ENCODE results near the gene CLMN.

CLMN gene

DNA sequence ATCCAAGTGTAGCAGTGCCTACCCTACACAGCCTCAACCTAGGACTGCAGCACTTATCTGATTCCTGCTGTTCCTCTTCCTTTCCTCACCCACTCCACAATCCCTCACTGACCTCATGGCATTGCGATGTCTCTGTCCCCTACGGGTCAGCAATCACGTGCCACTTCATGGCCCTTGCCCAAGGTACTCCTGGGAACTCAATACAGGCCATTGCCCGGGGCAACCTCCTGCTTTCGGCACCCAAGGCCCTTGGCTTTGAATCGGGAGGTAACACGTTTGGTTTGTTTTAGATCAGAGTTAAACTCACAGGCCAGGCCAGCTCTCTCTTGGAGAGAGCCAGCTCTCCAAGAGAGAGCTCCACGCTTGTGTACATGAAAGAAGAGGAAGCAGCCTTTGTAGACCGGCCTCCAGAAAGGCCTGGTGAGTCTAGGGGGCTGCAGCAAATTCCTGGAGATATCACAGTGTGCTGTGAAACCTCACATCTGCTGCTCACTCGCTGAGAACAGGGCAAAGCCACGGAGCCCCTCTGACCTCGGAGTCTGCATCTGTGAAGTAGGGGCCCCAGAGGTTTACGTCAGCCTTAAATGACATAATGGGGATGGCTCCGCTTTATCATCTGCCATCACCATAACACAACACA is 12.2 kb downstream of the CLMN start:
- peak in 2 of 10 donors; percentile 53 to 89 for DNase-seq
- intact Hi-C loops (cut with DNase I), result loop anchor here (10.0 kb wide), 1 partner anchor 193 kb away; no protein-coding TSS in a partner anchor

DNA sequence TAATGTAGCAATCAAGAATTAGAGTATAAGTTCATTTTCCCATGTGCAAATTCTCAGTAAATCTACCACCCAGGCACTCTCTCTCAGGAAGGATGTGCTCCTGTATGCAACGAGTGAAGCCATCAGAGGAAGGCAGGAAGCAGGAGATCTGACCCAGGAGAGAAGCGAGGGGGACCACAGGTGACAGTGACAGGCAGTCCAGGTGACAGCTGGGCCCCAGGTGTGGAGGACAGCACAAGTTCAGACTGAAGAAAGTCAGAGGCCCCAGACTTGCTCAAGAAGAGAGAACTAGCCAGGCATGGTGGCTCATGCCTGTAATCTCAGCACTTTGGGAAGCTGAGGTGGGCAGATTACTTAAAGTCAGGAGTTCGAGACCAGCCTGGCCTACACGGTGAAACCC is 13.8 kb downstream of the CLMN start:
- intact Hi-C loops (cut with DNase I), result loop anchor here (10.0 kb wide), 1 partner anchor 191 kb away; no protein-coding TSS in a partner anchor
- no peak for DNase-seq

DNA sequence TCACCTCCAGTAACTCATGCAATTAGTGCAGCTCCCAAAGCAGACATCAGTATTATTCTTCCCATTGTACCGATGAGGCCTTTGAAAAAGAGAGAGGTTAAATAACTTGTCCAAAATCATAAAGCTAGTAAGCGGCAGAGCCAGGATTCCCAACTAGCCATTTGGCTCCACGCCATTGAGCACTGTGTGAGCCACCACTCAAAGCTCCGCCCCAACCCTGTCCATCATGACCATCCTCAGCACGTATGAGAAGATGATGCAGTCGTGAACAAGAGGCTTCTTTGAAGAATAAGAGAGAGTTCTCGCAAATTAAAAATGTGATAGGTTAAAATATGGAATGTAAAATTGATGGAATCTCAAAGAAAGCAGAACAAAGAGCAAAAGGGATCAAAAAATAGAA is 14.6 kb downstream of the CLMN start:
- DNase-seq, result peak in 2 of 10 donors; percentile 76 to 93
- intact Hi-C loops (cut with DNase I), result loop anchor here (10.0 kb wide), 1 partner anchor 190 kb away; no protein-coding TSS in a partner anchor

DNA sequence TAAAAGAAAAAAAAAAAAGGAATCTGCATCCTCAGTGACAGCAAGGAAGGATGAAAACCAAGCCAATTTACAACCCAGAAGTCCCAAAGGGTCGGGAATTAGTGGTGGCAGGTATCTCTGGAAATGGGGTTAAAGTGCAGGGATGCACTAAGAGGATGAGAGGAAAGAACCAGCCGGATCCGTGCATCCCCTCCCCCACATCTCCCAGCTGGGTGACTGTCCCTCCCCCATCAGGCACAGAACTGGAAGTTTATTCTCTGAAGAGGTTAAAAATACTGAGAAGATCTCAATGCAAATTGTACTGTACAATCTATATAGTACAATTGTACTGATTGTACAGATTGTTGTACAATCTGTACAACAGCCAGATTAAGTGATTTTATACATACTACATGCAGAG is 15.4 kb downstream of the CLMN start:
- intact Hi-C loops (cut with DNase I), result loop anchor here (10.0 kb wide), 1 partner anchor 190 kb away; no protein-coding TSS in a partner anchor
- no peak for DNase-seq

DNA sequence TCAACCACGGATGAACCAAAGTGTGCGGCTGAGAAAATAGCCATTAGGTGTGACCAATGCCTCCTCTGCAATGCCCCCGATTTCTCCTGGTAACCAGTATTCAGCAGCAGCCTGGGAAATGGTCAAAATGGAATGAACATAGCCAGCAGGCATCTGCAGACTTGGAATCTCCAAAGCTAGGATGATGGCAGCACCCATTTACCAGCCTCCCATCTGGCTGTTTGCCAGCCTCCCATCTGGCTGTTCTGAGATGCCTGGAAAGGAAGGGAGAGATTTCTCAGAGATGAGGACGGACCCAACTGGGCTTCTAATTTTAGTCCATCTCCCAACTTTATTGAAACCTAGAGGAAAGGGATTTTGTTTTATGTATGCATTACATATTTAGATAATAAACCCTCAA is 16.2 kb downstream of the CLMN start:
- intact Hi-C loops (cut with DNase I), result loop anchor here (10.0 kb wide), 1 partner anchor 189 kb away; no protein-coding TSS in a partner anchor
- peak in 9 of 10 donors; percentile 51 to 96 (median 70) for DNase-seq

DNA sequence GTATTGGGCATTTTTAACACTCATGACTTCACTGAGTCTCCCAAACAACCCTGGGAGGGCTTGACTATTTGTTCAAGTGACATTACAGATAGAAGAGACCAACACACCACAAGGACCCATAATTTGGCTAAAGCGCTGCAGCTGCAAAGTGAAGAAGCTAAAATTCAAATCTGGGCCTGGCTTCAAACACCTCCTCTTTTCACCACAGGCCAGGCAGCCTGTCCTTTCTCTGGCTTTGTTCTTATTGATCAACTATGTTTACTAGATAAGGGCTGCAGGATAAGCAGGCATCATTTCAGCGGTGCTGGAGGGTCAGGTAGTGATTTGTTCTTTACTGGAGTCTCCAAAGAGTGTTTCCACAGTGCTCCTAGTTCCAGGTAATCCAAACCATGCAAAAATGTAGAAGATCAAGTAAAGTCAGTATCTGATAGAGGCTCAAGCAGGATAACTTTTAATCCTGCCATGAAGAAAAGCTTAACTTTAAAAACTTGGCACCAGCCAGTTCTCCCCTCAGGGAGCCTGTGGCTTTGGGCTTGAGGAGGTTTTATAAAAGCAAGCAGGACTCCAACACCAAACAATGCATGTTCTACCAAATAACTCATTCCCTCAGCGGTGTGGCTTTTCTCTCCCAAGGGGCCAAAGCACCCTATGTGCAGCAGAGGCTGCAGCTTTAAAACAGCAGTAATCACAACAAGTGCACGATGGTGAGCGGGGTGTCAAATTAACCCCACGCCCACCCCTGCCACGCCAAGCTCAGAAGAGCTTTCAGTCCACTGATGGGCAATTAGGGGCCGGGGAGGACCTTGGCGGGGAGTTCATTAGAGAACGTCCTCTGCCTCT is 16.8 kb downstream of the CLMN start:
- intact Hi-C loops (cut with DNase I), result loop anchor here (10.0 kb wide), 1 partner anchor 188 kb away; no protein-coding TSS in a partner anchor
- no peak for DNase-seq

DNA sequence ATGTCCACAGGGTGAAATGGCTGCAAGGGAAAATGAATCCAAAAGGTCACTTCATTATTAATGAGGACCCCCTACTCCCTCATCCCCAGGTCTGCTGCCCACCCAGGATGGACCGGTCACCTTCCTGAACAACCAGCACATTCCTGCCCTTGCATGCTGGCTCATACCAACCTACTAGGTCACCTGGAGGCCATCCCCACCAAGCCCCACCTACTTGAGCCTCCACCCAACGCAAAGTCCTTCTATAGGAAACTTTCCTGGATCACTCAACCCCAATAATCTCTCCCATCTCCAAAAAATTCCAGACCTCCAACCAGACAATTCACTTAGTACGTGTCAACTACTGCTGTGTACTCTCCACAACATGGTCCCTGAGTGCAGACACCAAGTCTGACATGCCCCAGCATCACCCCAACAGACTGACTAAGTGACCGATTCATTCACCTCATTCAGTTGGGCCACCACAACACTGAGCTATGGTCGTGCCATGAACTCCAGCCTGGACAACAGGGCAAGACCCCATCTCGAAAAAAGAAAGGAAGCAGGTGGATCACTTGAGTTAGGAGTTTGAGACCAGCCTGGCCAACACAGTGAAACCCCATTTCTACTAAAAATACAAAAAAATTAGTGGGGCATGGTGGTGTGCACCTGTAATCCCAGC is 18.1 kb downstream of the CLMN start:
- DNase-seq, result no peak
- intact Hi-C loops (cut with DNase I), result loop anchor here (10.0 kb wide), 1 partner anchor 187 kb away; no protein-coding TSS in a partner anchor

DNA sequence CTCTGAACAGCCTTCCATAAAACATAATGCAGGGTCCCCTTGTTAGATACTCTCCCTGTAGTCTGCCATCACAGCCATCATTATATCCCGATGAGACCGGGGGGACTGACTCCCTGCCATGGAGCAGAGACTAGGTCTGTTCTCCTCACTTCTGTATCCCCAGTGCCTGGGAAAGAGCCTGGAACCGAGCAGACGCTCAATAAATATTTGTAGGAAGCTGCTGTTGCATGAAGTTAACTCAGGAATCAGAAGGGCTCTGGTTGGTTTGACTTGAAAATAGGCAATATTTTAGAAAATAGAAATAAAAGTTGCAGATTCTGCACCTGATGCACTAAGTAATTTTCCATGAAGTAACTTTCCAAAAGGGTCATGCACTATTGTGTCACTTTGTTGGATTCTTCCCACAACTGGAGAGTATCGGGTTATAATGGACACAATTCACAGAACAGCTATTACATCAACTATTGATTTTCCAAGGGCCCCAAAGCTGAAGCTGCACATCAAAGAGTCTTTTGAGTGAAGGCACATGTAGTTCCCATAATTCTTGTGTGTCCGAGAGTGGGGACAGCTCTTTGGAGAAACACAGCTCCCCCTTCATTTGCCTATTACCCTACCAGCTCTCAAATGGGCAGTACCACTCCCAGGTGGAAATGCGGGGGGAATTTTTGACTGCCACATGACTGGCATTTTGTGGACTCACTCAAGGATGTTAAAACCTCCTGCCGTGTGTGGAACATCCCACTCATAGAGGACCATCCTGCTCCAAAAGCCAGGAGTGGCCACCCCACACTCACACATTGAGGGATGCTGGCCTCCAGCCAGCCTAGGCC is 18.8 kb downstream of the CLMN start:
- intact Hi-C loops (cut with DNase I), result loop anchor here (10.0 kb wide), 1 partner anchor 186 kb away; no protein-coding TSS in a partner anchor
- peak in 8 of 10 donors; percentile 55 to 94 (median 69) for DNase-seq

DNA sequence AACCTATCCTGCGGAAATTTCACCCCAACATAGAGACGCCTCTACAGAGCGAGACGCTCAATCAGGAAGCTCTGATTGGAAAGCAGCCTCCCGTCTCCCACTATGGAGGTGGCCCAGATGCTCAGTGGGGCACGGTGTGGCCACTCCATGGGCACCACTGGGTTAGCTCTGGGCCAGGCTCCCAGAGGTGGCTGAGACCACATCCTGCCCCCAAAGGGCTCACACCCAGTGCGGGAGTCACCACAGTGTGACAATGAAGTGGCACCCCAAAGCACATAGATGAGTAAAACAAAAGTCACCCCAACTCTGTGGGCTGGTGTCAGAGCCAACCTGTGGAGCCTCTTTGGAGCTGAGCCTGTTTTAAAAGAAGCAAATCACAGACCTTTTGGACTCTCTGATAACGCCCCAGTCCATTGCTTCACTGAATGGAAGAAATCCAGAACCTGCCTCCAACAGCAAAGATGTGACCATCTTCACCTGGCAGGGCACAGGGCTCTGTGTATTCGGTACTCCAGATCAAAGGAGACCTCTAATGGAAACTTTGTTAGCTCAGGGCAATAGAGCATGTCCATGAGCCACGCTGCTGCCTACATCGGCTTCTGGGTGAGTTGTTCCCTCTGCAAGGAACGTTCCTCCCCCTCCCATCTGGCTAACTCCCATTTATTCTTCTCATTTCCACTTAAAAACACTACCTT is 19.6 kb downstream of the CLMN start:
- DNase-seq, result no peak
- intact Hi-C loops (cut with DNase I), result loop anchor here (10.0 kb wide), 1 partner anchor 185 kb away; no protein-coding TSS in a partner anchor

DNA sequence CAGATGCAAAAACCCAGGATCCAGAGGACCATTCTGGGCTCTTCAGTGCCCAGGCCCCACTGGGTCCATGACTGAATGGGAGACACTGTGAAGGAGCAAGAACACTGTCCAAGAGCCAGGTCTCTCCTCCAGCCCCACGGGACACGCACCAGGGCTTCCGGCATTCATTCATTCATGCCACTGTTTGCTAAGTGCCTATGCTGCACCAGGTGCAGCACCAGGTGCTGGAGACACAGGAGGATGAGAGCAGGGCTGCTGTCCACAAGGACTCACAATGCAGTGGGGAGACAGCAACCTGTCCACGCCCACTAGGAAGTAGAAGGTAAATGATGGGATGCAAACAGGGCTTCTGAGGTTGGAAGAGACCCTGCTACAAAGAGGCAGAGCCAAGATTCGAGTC is 20.4 kb downstream of the CLMN start:
- no peak for DNase-seq
- intact Hi-C loops (cut with DNase I), result no loop called here

DNA sequence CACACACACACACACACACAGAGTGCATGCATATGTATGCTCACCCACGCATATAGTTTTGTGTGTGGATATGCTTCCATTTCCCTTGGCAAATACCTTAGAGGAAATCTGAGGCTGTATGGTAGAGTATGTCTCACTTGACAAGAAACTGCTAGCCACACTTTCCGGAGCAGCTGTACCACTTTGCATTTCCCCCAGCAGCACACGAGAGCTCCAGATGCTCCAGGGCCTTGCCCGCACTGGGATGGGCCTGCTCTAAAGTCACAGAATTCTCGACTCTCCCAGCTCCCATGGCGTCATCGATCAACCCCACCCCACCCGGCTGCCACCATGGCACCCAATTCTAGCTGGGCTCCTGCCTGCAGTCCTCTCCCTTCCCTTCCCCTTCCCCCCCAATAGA is 21.9 kb downstream of the CLMN start:
- intact Hi-C loops (cut with DNase I), result no loop called here

DNA sequence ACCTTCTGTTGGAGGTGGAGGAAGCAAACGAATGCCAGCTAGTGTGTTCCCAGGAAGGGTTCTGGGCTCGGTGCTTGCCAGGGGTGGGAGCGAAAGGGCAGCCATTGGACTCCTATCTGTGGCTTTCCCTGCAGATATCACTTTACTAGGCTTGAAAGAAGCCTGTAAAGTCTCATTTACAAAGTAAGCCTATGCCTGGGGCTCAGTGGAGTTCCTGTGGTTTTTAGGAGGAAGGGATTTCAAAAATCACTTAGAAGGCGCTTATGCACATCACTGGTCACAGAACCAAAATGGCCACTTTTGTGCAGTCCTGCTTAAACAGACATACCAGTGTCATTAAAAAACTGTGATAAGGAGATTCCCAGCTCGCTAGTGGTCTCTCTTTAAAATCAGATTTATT is 22.7 kb downstream of the CLMN start:
- intact Hi-C loops (cut with DNase I), result no loop called here
- DNase-seq, result no peak

More for the DNA sequence above, 21.9 kb downstream of the CLMN start:
- DNase-seq, result peak in 1 of 10 donors; percentile 86

DNA sequence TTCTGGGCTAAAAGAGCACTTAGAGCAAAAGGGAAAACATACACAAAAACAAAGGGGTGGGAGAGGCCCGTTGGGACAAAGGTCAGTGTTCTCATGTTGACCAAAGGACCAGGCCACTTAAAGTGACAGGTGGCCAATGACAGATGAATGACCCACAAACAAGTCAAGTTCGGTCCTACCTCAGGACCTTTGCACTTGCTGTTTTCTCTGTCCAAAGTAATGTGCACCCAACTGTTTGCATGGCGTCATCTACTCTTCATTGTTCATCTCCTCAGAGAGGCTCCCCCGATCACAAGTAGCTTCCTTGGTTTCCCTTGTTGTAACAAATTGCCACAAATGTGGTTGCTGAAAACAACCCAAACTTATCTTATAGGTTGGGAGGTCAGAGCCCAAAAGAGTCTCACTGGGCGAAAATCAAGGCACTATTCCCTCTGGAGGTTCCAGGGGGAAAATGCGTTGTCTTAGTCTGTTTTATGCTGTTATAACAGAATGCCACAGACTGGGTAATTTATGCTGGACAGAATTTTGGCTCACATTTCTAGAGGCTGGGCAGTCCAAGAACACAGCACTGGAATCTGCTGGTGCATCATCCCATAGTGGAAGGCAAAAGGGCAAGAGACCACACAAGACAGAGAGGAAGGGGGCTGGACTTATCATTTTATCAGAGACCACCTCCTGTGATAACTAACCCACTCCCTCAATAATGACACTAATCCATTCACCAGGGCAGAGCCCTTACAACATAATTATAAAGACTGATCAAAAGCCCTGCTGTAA is 23.9 kb downstream of the CLMN start:
- no peak for DNase-seq
- intact Hi-C loops (cut with DNase I), result no loop called here

DNA sequence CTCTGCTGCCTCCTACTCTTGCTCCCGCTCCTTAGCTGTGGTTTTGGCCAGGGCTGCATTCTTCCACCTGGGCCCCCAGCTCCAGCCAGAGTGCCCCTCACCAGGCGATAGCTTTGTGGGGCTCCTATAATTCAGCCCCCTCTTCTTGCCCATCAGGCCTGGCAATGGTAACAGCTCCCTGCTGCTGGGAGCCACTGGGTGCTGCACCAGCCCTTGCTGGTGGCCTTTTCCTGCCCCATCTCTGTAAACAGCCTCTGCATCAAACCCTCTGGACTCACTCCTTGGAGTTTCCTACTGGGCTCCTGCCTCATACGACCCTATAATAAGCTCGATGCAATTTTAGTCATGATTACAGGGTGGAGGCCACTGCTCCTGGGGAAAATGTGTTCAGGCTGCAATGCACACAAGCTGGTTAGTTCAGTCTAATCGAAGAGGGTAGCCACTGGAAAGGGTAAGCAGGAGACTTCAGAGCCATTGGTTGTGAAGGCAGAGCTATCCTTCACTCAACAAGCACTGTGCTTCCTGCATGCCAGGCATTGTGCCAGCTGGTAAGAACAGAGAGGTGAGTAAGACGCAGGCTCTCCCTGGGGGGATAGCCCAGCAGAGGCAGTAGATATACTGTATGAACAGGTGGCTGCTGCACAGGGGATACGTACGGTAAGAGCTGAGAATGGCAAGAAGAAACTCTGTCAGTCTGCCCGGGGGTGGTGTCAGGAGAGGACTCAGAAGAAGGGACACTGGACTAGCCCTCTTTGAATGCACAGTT is 24.7 kb downstream of the CLMN start:
- intact Hi-C loops (cut with DNase I), result no loop called here
- no peak for DNase-seq

DNA sequence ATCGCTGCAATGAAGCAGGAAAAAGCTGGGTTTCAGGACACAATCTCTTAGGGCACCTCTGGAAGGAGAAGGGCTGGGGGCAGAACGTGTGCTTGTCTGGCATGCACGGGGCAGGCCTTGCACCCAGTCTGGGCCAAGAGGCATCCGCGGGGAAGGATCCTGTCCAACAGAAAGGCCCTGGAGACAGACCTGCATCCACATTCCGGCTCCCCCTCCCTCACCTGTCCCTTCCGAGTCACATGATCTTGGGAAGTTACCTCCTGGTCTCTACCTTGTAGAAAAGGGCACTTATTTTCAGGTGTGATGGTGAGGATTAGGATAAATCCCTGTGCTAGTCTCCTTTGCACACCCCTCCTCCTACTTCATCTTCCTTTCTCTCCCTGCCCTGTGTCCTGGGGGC is 25.4 kb downstream of the CLMN start:
- intact Hi-C loops (cut with DNase I), result no loop called here
- no peak for DNase-seq

DNA sequence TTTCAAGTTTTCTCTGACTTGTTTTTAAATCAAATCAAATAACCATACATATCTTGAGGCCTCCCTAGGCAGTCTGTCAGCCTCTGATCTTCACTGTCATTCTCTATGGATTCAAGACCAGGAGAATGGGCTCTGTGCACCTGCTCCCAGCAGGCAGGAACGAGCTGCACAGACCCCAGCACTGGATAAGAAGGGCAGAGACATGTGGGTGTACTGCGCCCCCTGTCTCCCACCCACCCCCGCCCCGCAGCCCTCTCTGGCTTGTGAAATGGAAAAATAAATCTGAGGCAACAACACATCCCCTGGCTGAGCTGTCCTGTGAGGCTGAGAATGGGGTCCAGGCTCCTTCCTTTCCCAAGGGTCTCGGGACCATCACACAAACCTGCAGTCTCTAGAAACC is 26.3 kb downstream of the CLMN start:
- intact Hi-C loops (cut with DNase I), result no loop called here

DNA sequence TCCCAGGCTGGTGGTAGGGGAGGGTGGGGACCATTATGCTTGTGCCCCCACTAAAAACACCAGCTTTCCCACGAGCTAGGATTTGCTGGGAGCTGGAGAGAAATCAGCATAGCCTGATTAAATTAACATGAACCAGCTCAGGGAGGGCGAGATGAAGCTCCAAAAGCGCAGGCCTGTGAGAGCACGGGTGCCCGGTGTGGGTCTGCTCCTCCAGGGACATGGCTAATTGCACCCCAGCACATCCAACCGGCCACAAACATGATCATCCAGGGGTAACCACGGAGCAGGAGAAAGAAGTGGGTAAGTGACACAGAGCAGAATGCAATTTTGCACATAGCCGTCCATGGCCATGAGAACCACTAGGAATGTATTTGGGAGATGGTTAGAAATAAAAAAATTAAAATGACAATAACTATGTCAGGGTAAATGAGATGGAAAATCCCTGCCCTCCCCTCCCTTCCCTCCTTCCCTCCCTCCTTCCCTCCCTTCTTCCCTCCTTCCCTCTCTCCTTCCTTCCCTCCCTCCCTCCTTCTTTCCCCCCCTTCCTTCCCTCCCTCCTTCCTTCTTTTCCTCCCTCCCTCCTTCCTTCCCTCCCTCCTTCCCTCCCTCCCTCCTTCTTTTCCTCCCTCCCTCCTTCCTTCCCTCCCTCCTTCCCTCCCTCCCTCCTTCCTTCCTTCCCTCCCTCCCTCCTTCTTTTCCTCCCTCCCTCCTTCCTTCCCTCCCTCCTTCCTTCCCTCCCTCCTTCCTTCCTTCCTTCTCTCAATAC is 26.9 kb downstream of the CLMN start:
- DNase-seq, result no peak
- intact Hi-C loops (cut with DNase I), result no loop called here

More for the DNA sequence above, 26.3 kb downstream of the CLMN start:
- no peak for DNase-seq
